GM13976 (cell line): ENCODE data around the gene ACVR1B.

Experiments
- DNase-seq: peaks from one replicate; pipeline ENCODE4 v3.0.0; 2012; ENCODE audit warnings: low spot score
- CTCF ChIP-seq: IDR thresholded peaks from 2 replicates; pipeline ENCODE4 v1.5.1; 2012; ENCODE audit warnings: borderline replicate concordance, mild to moderate bottlenecking; ENCODE audit not compliant: insufficient read depth; ENCODE audit errors: extremely low read depth, missing control alignments, control extremely low read depth
- in situ Hi-C: fragments of 300-500 bp; cut with MboI; formaldehyde crosslinking; loops from one replicate; pipeline ENCODE4 v1.12.0; 2022; ENCODE audit warnings: low sequenced_read_pairs, mixed read lengths, inconsistent platforms; ENCODE audit not compliant: unreplicated experiment

ACVR1B gene

GRCh38 chr12:51984657-51985056 is 33.2 kb downstream of the ACVR1B start:
- DNase-seq = no peak
- TF ChIP-seq CTCF = no peak
- in situ Hi-C loops = no loop called here

GRCh38 chr12:51985154-51985835 is 33.8 kb downstream of the ACVR1B start:
- no peak for DNase-seq
- in situ Hi-C loops = no loop called here
- no peak for TF ChIP-seq CTCF

GRCh38 chr12:51986834-51987233 is 35.3 kb downstream of the ACVR1B start:
- no peak for TF ChIP-seq CTCF
- DNase-seq = no peak
- in situ Hi-C loops = no loop called here

- DNase-seq = no peak
- in situ Hi-C loops = no loop called here
- no peak for TF ChIP-seq CTCF
These were observed 40.7 kb downstream of the ACVR1B start for GRCh38 chr12:51992246-51992645.

GRCh38 chr12:51994539-51994820 is 43.0 kb downstream of the ACVR1B start:
- TF ChIP-seq CTCF = no peak
- in situ Hi-C loops = no loop called here
- no peak for DNase-seq

GRCh38 chr12:51994959-51995358 is 43.5 kb downstream of the ACVR1B start:
- no peak for TF ChIP-seq CTCF
- in situ Hi-C loops = no loop called here
- DNase-seq = no peak

- no peak for DNase-seq
- TF ChIP-seq CTCF = no peak
- in situ Hi-C loops = no loop called here
These were observed 45.6 kb downstream of the ACVR1B start for GRCh38 chr12:51997136-51997535.
